IMR-90 (cell line): ENCODE measurements around the gene GBA3.

Source experiments
- CTCF ChIP-seq: conservative IDR thresholded peaks from 2 replicates; pipeline ENCODE4 v1.5.1; 2012; ENCODE audit warnings: mild to moderate bottlenecking, low read depth, low read length, improper control_type of control experiment
- FOS ChIP-seq: fragments of 150-350 bp; IDR thresholded peaks from 2 replicates; pipeline ENCODE4 v1.6.1; 2016; ENCODE audit warnings: low read depth, low read length

DNA sequence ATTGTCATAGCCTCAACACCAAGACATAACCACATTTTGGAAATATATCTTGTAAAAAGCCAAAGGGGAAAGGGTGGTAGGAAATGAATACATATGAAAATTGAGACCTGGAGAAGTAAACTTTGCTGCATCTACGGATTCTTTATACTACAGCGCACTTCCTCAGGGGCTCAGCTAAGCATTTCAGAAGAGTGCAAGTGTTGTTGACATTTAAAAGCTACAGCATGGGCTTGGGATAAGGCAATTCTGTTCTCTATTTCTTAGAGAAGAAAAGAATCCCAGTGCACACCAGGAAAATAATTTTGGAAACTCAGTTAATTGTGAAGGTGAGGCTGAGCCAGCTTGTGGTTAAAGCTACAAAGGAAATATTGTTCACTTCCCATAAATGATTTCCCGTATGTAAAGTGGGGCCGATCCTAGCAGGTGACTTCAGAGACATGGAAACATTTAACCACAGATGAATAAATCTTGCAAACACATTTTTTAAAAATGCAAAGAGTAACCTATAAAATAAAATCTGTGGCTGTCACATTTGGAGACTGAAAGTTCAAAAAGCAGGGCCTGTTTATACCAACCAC lies 12.6 kb upstream of the GBA3 start:
- TF ChIP-seq CTCF (no peak), FOS (no peak)
